ENCODE measurements around the gene ARHGAP18. TPM values are rescaled to one million over a fixed set of nuclear protein-coding genes. Genes with fewer than 3 reads are reported as not detected.

The ARHGAP18 gene
- total and polyA plus RNA-seq, 2 donors: 4.9 to 39.5 TPM

DNA sequence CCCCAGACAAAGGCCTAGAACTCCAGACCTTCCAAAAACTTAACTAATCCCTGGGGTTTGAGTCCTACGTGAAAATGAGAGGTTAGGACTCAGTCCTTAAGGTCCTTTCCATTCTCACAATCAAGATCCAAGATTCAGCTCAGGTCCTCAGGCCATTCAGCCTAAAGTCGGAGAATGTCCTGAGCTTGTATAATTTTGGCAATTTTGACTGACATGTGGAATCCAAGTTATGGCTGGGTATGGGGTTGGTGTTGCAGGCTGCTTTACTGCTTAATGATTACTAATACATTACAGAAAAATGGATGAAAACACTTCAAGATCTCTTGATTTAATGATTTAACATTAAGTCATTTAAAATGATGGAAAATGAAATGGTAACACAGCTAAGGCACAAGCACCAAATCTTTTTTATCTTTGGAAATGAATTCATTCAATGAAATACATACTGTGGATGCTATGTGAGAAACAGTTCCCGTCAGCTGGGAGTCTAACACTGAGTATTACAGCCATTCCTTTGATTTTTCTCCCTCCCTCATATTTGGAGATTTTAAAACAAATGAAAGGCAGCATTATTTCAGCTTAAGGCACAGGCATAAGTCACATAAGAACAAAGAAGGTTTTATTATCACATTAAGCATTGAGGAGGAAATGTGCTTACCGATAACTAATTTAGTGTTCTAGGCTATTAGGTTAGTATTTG is 1.3 kb downstream of the ARHGAP18 start:
- no peaks in the 10 kb centered on the region for H3K4me1 ChIP-seq (ENCODE audit: insufficient read depth)
- H3K4me3 ChIP-seq (ENCODE audit: low read depth, low read length): peak overlapping the region; percentile 52
- DNase-seq (ENCODE audit: extremely low spot score): no peak
- H3K36me3 ChIP-seq (ENCODE audit: insufficient read depth): no peaks in the 10 kb centered on the region
- H3K27ac ChIP-seq (ENCODE audit: low read depth): no peak overlapping the region
- 61% methylated on average over 4 of the region's 4 CpGs for WGBS

DNA sequence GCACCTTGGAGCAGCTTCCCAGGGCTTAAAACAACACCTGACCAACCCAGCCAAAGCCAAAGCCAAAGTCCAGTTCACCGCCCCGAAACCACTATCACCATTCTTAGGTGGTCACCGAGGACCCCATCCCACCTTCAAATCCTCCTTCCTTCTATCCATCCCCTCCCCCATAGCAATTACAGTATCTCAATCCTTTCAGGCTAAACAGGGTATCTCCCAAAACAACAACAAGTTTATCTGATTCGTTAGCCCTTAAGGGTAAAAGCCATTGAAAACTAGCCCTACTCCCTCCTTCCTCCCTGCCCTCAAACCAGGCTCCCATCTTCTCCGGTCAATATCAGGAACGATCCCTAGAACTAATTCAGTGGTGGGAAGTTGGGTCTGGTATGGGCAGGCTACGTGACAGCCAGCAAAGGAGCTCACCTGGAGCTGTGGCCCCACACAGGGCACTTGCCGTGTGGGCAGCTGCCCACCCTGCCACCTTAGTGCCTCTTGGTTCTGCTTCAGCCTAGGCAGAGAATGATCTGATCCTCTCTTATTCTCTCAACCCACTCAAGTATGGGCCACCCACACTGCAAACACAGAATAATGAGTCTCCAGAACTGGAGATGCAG is 2.0 kb downstream of the ARHGAP18 start:
- Histone ChIP-seq H3K36me3 (ENCODE audit: insufficient read depth) (no peaks in the 10 kb centered on the region), H3K4me1 (ENCODE audit: insufficient read depth) (no peaks in the 10 kb centered on the region), H3K4me3 (ENCODE audit: low read depth, low read length) (no peak overlapping the region), H3K27ac (ENCODE audit: low read depth) (no peak overlapping the region)
- DNase-seq (ENCODE audit: extremely low spot score): no peak
- 85% methylated on average over 8 of the region's 8 CpGs for WGBS

DNA sequence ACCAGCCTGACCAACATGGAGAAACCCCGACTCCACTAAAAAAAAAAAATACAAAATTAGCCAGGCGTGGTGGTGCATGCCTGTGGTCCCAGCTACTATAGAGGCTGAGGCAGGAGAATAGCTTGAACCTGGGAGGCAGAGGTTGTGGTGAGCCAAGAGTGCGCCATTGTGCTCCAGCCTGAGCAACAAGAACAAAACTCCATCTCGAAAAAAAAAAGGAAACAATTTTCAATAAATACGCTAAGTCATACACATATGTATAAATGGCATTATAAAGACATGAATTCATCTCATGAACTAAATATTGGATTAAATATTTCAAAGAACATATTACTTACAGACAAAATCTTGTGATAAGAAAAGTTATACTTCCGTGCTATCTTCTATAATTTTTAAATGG is 2.9 kb downstream of the ARHGAP18 start:
- WGBS: 96% methylated on average over 6 of the region's 6 CpGs
- no peaks in the 10 kb centered on the region for H3K36me3 ChIP-seq (ENCODE audit: insufficient read depth)
- H3K4me1 ChIP-seq (ENCODE audit: insufficient read depth): no peaks in the 10 kb centered on the region
- no peak for DNase-seq (ENCODE audit: extremely low spot score)
- H3K4me3 ChIP-seq (ENCODE audit: low read depth, low read length): no peak overlapping the region
- H3K27ac ChIP-seq (ENCODE audit: low read depth): no peak overlapping the region

DNA sequence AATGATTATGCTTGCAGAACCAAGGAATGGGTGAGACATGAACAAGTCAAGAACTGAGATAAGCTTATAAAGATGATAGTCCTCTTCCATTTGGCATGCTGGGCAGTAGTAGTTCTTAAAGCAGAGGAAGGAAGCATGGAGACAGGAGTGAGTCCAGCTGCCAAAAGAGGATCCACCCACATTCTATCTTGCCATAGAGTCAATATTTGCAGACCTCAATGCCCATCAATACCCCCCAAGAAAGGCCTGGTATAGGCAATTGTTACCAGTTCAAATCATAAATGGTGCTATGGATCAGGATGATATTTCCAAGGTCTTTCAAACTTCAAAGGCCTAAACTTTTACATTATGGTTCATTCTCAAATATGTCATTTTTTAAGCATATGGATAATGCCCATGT is 4.8 kb downstream of the ARHGAP18 start:
- DNase-seq (ENCODE audit: extremely low spot score): no peak
- no peak overlapping the region for H3K4me3 ChIP-seq (ENCODE audit: low read depth, low read length)
- no peaks in the 10 kb centered on the region for H3K4me1 ChIP-seq (ENCODE audit: insufficient read depth)
- no peak overlapping the region for H3K27ac ChIP-seq (ENCODE audit: low read depth)
- H3K36me3 ChIP-seq (ENCODE audit: insufficient read depth): no peaks in the 10 kb centered on the region

DNA sequence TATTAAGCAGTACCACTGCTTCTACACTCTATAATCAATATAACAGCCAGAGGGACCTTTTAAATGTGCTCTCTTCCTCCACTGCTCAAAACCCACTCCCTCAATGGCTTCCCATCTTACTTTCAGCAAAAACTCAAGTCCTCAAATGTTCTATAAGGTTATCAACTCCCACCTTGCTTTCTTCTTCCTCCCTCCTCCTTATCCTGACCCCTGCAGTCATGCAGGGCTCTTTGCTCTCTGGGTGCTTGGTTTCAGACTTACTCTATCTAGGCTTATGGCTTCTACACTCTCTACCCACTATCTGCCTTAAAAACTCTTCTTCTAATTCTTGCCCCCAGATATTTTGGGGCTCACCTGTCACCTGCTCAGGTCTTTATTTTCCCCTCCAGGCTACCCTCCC is 5.3 kb downstream of the ARHGAP18 start:
- Histone ChIP-seq H3K27ac (ENCODE audit: low read depth) (no peak overlapping the region), H3K4me1 (ENCODE audit: insufficient read depth) (peaks cover 1% of the 10 kb centered on the region), H3K4me3 (ENCODE audit: low read depth, low read length) (no peak overlapping the region), H3K36me3 (ENCODE audit: insufficient read depth) (no peaks in the 10 kb centered on the region)
- DNase-seq (ENCODE audit: extremely low spot score): no peak

DNA sequence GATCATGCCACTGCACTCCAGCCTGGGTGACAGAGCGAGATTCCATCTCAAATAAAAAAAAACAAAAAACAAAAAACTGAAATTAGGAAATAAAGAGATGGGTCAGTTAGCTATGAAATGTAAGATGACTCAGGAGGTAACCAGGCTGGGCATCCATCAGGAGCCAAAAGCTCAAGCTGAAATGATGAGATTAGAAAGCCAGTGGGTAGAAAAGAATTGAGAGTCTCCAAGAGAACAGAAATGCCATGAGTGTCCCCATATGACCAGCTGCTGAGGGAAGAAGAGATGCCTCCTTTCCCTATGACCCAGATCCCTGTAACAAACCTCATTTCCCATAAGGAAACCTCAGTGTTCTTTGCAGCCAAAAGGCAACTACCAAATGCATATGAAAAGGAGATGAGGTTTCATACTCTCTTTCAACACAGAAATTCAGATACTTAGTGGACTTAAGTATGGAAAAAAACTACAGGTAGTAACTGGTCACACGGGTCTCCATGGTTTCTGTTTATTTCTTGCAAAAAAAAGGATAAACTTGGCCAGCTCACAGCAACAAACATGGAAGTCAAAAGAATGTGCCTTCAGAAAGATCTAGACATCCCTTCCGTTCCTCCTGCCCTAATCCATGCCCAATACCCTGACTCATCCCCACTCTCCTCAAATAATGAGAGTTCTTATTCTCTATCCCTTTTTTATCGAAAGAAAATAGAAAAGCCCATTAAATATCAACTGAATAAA is 8.1 kb downstream of the ARHGAP18 start:
- peaks cover 1% of the 10 kb centered on the region for H3K4me1 ChIP-seq (ENCODE audit: insufficient read depth)
- no peak for DNase-seq (ENCODE audit: extremely low spot score)
- no peak overlapping the region for H3K27ac ChIP-seq (ENCODE audit: low read depth)
- no peaks in the 10 kb centered on the region for H3K36me3 ChIP-seq (ENCODE audit: insufficient read depth)
- 81% methylated on average over 4 of the region's 4 CpGs for WGBS
- H3K4me3 ChIP-seq (ENCODE audit: low read depth, low read length): no peak overlapping the region

DNA sequence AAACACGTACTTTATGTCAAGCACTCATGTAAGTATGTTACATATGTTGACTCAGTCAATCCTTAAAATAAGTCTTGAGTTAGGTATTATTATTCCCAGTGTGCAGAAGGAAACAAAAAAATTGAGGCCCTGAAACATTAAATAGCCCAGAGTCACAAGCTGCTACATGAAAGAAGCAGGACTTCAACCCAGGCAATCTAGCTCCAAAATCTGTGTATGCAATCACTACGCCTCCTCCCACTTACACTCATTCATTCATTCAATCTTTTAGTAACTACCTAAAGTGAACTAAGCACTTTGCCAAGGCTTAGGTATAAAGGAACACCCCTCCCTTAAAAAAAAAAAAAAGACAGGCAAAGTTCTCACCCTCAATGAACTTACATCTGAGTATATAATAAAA is 9.3 kb downstream of the ARHGAP18 start:
- WGBS: 96% methylated on average over 2 of the region's 2 CpGs

DNA sequence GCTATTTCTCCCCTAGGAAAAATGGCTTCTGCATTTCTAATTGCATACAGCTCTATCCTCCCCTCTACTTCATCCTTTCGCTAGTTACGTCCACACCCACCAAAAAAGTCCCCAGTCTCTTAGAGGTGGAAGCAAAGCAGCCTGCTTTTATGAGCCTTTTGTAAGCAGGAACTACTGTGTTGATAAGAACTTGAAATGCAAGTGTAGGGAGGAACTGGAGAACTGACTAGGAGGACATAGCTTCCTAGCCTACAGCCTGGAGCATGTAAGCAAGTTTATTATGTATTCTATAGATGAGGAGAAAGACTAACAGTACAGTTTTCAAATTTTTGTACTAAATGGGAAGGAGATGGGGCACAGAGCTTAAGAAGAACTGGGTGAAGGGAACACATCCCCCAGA is 10.3 kb downstream of the ARHGAP18 start:
- H3K4me3 ChIP-seq (ENCODE audit: low read depth, low read length): no peak overlapping the region
- no peaks in the 10 kb centered on the region for H3K36me3 ChIP-seq (ENCODE audit: insufficient read depth)
- H3K4me1 ChIP-seq (ENCODE audit: insufficient read depth): peaks cover 1% of the 10 kb centered on the region
- 91% methylated on average over 2 of the region's 2 CpGs for WGBS
- no peak for DNase-seq (ENCODE audit: extremely low spot score)
- H3K27ac ChIP-seq (ENCODE audit: low read depth): no peak overlapping the region

More for the DNA sequence above, 9.3 kb downstream of the ARHGAP18 start:
- H3K36me3 ChIP-seq (ENCODE audit: insufficient read depth): no peaks in the 10 kb centered on the region
- H3K27ac ChIP-seq (ENCODE audit: low read depth): no peak overlapping the region
- peaks cover 1% of the 10 kb centered on the region for H3K4me1 ChIP-seq (ENCODE audit: insufficient read depth)
- no peak overlapping the region for H3K4me3 ChIP-seq (ENCODE audit: low read depth, low read length)
- DNase-seq (ENCODE audit: extremely low spot score): no peak

DNA sequence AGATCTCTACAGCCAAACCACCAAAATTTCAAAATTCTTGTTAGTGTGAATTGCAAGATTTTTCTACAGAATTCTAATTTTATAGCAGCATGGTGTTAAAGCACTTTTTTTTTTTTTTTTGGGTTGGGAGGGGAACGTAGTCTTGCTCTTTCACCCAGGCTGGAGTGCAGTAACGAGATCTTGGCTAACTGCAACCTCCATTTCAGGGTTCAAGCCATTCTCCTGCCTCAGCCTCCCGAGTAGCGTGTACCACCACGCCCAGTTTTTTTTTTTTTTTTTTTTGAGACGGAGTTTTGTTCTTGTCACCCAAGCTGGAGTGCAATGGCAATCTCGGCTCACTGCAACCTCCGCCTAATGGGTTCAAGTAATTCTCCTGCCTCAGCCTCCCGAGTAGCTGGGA is 11.5 kb downstream of the ARHGAP18 start:
- Histone ChIP-seq H3K4me3 (ENCODE audit: low read depth, low read length) (no peak overlapping the region), H3K4me1 (ENCODE audit: insufficient read depth) (peaks cover 3% of the 10 kb centered on the region), H3K27ac (ENCODE audit: low read depth) (no peak overlapping the region), H3K36me3 (ENCODE audit: insufficient read depth) (no peaks in the 10 kb centered on the region)
- 93% methylated on average over 9 of the region's 9 CpGs for WGBS
- DNase-seq (ENCODE audit: extremely low spot score): no peak

DNA sequence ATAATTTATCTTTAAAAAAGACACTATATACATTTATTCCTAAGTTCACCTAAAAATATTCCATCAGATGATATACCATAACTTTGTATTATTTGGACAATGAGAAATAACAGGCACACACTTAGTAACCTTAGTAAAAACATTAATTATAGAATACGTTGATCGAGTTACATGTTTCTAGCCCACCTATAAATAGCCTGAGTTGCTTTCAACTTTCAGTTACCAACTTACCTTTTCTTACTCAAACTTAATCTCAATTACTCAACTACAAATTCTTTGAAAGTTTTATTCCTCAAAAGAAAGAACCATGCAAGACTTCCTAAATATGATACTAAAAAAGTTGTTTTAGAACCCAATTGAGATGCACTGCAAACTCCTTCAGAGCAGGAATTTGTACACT is 12.2 kb downstream of the ARHGAP18 start:
- no peak for DNase-seq (ENCODE audit: extremely low spot score)
- no peak overlapping the region for H3K27ac ChIP-seq (ENCODE audit: low read depth)
- H3K4me3 ChIP-seq (ENCODE audit: low read depth, low read length): no peak overlapping the region
- peaks cover 3% of the 10 kb centered on the region for H3K4me1 ChIP-seq (ENCODE audit: insufficient read depth)
- no peaks in the 10 kb centered on the region for H3K36me3 ChIP-seq (ENCODE audit: insufficient read depth)
- WGBS: 96% methylated on average over 2 of the region's 2 CpGs

DNA sequence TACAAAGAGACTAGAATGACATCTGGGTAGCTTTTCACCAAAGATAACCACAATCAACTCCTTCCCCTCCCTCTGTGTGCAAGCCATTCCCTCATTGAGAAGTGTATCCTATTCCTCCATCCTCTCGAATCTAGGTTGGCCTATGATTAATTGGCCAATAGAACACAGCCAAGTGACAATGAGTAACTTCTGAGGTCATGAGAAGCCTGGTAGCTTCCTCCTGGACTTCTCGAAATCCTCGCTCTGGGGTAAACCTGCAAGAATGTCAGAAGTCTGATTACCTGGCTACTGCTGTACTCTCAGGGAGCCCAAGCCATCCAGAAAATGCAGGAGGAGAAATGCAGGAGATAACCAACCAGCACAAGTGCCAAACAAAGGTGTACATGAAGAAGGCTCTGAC is 13.1 kb downstream of the ARHGAP18 start:
- 83% methylated on average over 3 of the region's 3 CpGs for WGBS
- Histone ChIP-seq H3K36me3 (ENCODE audit: insufficient read depth) (no peaks in the 10 kb centered on the region), H3K27ac (ENCODE audit: low read depth) (no peak overlapping the region), H3K4me1 (ENCODE audit: insufficient read depth) (peaks cover 3% of the 10 kb centered on the region), H3K4me3 (ENCODE audit: low read depth, low read length) (no peak overlapping the region)
- no peak for DNase-seq (ENCODE audit: extremely low spot score)

DNA sequence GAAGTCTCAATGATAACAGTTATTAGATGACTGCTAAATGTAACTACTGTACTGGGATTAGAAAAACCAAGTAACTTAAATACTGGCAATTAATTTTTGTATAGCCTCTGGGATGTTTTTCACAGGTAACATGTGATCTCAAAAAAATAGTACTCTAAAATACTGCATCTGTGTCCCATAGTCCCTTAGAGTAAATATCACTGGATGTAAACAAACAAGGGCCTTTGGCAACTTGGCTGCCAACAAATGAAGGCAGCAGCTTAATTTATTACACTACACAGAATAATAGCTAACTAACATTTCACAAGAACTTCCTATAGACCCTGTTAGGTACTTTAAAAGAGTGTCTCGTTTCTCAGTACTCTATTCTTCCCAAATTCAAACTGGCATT is 14.0 kb downstream of the ARHGAP18 start:
- H3K4me1 ChIP-seq (ENCODE audit: insufficient read depth): peaks cover 3% of the 10 kb centered on the region
- H3K36me3 ChIP-seq (ENCODE audit: insufficient read depth): no peaks in the 10 kb centered on the region
- no peak overlapping the region for H3K27ac ChIP-seq (ENCODE audit: low read depth)
- 73% methylated on average over 1 of the region's 1 CpG for WGBS
- no peak for DNase-seq (ENCODE audit: extremely low spot score)
- H3K4me3 ChIP-seq (ENCODE audit: low read depth, low read length): no peak overlapping the region

DNA sequence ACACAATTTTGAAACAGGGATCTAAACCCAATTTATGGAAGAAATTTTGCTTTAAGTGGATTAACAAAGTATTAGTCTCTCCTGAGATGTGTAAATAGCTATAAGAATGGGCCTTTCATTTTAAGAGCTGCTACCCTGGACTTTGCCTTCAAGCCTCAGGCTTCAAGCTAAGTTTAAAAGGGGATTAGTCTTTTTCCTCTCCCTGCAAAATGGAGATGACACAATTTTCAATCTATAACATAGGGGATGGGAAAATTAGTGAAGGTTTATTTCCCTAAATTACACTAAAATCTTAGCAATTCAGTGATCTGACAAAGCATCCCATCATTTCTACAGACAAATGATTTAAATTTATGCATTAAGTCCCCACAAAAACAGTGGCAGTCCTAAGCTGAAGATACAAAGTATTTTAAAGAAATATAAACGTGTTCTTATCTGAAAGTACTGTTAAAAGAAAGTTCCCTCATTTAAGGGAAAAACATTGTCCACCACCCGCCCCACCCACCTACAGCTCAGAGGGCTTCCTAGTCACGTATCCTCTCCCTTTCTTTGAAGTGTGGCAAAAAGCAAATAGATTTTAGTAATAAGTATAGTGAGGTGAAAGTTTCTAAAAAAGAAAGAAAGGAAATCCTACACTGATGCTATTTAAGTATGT is 14.5 kb downstream of the ARHGAP18 start:
- Histone ChIP-seq H3K4me3 (ENCODE audit: low read depth, low read length) (no peak overlapping the region), H3K27ac (ENCODE audit: low read depth) (no peak overlapping the region), H3K4me1 (ENCODE audit: insufficient read depth) (peaks cover 3% of the 10 kb centered on the region), H3K36me3 (ENCODE audit: insufficient read depth) (no peaks in the 10 kb centered on the region)
- 51% methylated on average over 3 of the region's 3 CpGs for WGBS
- DNase-seq (ENCODE audit: extremely low spot score): no peak

DNA sequence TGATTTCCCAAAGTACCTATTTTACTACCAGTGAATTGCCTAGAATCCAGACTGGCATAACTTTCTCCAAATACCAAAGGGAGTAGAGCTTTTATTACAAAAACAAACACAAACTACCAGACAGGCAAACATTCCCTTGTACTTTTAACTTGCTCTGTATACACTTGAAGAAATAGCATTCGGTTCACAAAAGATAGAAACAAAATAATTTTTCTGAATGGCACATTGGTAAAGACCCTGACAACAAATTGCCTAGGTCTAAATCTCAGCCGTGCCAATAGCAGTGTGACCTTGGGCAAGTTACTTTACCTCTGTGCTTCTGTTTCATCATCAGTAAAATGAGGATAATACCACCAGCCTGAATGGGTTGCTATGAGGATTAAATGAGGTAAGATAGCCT is 15.9 kb downstream of the ARHGAP18 start:
- DNase-seq (ENCODE audit: extremely low spot score): no peak
- WGBS: 81% methylated on average over 2 of the region's 2 CpGs
- Histone ChIP-seq H3K4me3 (ENCODE audit: low read depth, low read length) (no peak overlapping the region), H3K27ac (ENCODE audit: low read depth) (no peak overlapping the region), H3K36me3 (ENCODE audit: insufficient read depth) (no peaks in the 10 kb centered on the region), H3K4me1 (ENCODE audit: insufficient read depth) (peaks cover 2% of the 10 kb centered on the region)
